ENCODE results near the gene AMN.

Gene AMN

GRCh38 chr14:102928412-102929240, 6.2 kb downstream of the AMN start:
- H3K4me3 ChIP-seq (ENCODE audit: low read depth, low read length) = peak overlapping the region; percentile 46
- no peak for TF ChIP-seq CTCF (IDR thresholded peaks at IDR 0.05; ENCODE audit: low read depth, low read length)
- TF ChIP-seq POLR2A (IDR thresholded peaks at IDR 0.05; ENCODE audit: extremely low read depth, insufficient read length) = peak; percentile 27
- DNase-seq (ENCODE audit: low read depth) = peak; percentile 87

GRCh38 chr14:102929241-102930137, 7.0 kb downstream of the AMN start:
- TF ChIP-seq POLR2A (IDR thresholded peaks at IDR 0.05; ENCODE audit: extremely low read depth, insufficient read length) = no peak
- TF ChIP-seq CTCF (IDR thresholded peaks at IDR 0.05; ENCODE audit: low read depth, low read length) = no peak
- TF ChIP-seq MYC (IDR thresholded peaks at IDR 0.05; ENCODE audit: low read depth, low read length) = no peak
- no peak for TF ChIP-seq MAX (IDR thresholded peaks at IDR 0.05; ENCODE audit: low read depth, low read length)
- no peak overlapping the region for H3K4me3 ChIP-seq (ENCODE audit: low read depth, low read length)
- DNase-seq (ENCODE audit: low read depth) = no peak

GRCh38 chr14:102930138-102930752, 7.8 kb downstream of the AMN start:
- DNase-seq (ENCODE audit: low read depth) = no peak
- TF ChIP-seq CTCF (IDR thresholded peaks at IDR 0.05; ENCODE audit: low read depth, low read length) = no peak
- TF ChIP-seq MYC (IDR thresholded peaks at IDR 0.05; ENCODE audit: low read depth, low read length) = no peak
- TF ChIP-seq MAX (IDR thresholded peaks at IDR 0.05; ENCODE audit: low read depth, low read length) = no peak
- TF ChIP-seq POLR2A (IDR thresholded peaks at IDR 0.05; ENCODE audit: extremely low read depth, insufficient read length) = no peak
- H3K4me3 ChIP-seq (ENCODE audit: low read depth, low read length) = no peak overlapping the region

GRCh38 chr14:102930753-102931579, 8.5 kb downstream of the AMN start:
- TF ChIP-seq MYC (IDR thresholded peaks at IDR 0.05; ENCODE audit: low read depth, low read length) (peak; percentile 95), CTCF (IDR thresholded peaks at IDR 0.05; ENCODE audit: low read depth, low read length) (no peak), POLR2A (IDR thresholded peaks at IDR 0.05; ENCODE audit: extremely low read depth, insufficient read length) (no peak), MAX (IDR thresholded peaks at IDR 0.05; ENCODE audit: low read depth, low read length) (peak; percentile 97)
- DNase-seq (ENCODE audit: low read depth) = peak; percentile 91
- H3K4me3 ChIP-seq (ENCODE audit: low read depth, low read length) = no peak overlapping the region

- TF ChIP-seq POLR2A (IDR thresholded peaks at IDR 0.05; ENCODE audit: extremely low read depth, insufficient read length) = no peak
- no peak for DNase-seq (ENCODE audit: low read depth)
- H3K4me3 ChIP-seq (ENCODE audit: low read depth, low read length) = no peak overlapping the region
Measured at GRCh38 chr14:102931580-102932285, 9.3 kb downstream of the AMN start.
